ENCODE data around the gene TMEM107.

- TF ChIP-seq POLR2AphosphoS5 (IDR thresholded peaks at IDR 0.05; ENCODE audit: low read depth) (no peak), CTCF (IDR thresholded peaks at IDR 0.05; ENCODE audit: insufficient read depth, low read length) (no peak), REST (IDR thresholded peaks at IDR 0.05; ENCODE audit: insufficient replicate concordance, low read depth) (no peak), SPI1 (IDR thresholded peaks at IDR 0.05; ENCODE audit: borderline replicate concordance, low read depth) (no peak), GABPA (IDR thresholded peaks at IDR 0.05; ENCODE audit: low read depth) (no peak)
Observed at GRCh38 chr17:8149419-8150193, 26.6 kb downstream of the TMEM107 start.

Data from HL-60 (cell line).